SK-N-SH treated with all-trans-retinoic acid at 6 μM for 48 hours (cell line): ENCODE measurements around the gene IL36G.

ENCODE experiments used
- ATAC-seq: fragments of 200-7000 bp; cut with Tn5 transposase; 3 replicates; pipeline ENCODE4 v1.9.1; 2020; ENCODE audit warnings: mild to moderate bottlenecking, moderate library complexity
- ARNTL ChIP-seq: fragments of 450-650 bp; formaldehyde crosslinking; IDR thresholded peaks from 2 replicates; pipeline ENCODE4 v1.5.0; 2020; ENCODE audit warnings: low read depth, mild to moderate bottlenecking, moderate library complexity, borderline replicate concordance
- BACH2 ChIP-seq: fragments of 250-450 bp; sonication (Bioruptor Pico); IDR thresholded peaks from 2 replicates; pipeline ENCODE4 v1.9.0; 2021; ENCODE audit warnings: mild to moderate bottlenecking, borderline replicate concordance
- CREB5 ChIP-seq: fragments of 250-450 bp; sonication (Bioruptor Pico); IDR thresholded peaks from 2 replicates; pipeline ENCODE4 v1.5.1; 2020; ENCODE audit warnings: low read depth, mild to moderate bottlenecking, moderate library complexity
- ESRRG ChIP-seq: fragments of 250-450 bp; sonication (Bioruptor Pico); IDR thresholded peaks from 2 replicates; pipeline ENCODE4 v1.6.1; 2021; ENCODE audit warnings: mild to moderate bottlenecking
- GLIS3 ChIP-seq: fragments of 250-450 bp; sonication (Bioruptor Pico); IDR thresholded peaks from 2 replicates; pipeline ENCODE4 v1.5.0; 2020; ENCODE audit warnings: mild to moderate bottlenecking, moderate library complexity
- ISL1 ChIP-seq: fragments of 250-450 bp; sonication (Bioruptor Pico); IDR thresholded peaks from 2 replicates; pipeline ENCODE4 v2.1.2; 2022; ENCODE audit warnings: mild to moderate bottlenecking, moderate library complexity
- OSR1 ChIP-seq: fragments of 250-450 bp; sonication (Bioruptor Pico); IDR thresholded peaks from 2 replicates; pipeline ENCODE4 v1.8.0; 2022; ENCODE audit warnings: moderate library complexity, mild to moderate bottlenecking, inconsistent platforms
- PATZ1 ChIP-seq: fragments of 250-450 bp; sonication (Bioruptor Pico); IDR thresholded peaks from 2 replicates; pipeline ENCODE4 v1.8.0; 2020; ENCODE audit warnings: mild to moderate bottlenecking, moderate library complexity, borderline replicate concordance
- PPARA ChIP-seq: fragments of 250-450 bp; sonication (Bioruptor Pico); IDR thresholded peaks from 2 replicates; pipeline ENCODE4 v1.5.0; 2020; ENCODE audit warnings: mild to moderate bottlenecking, borderline replicate concordance
- SNAI2 ChIP-seq: fragments of 250-450 bp; sonication (Bioruptor Pico); IDR thresholded peaks from 2 replicates; pipeline ENCODE4 v1.5.0; 2020; ENCODE audit warnings: mild to moderate bottlenecking, moderate library complexity
- TOX ChIP-seq: fragments of 250-450 bp; sonication (Bioruptor Pico); IDR thresholded peaks from 2 replicates; pipeline ENCODE4 v1.8.0; 2021; ENCODE audit warnings: mild to moderate bottlenecking, moderate library complexity, borderline replicate concordance
- ZC3H10 ChIP-seq: fragments of 250-450 bp; sonication (Bioruptor Pico); IDR thresholded peaks from 2 replicates; pipeline ENCODE4 v1.5.1; 2021; ENCODE audit warnings: mild to moderate bottlenecking, moderate library complexity
- ZFP3 ChIP-seq: fragments of 250-450 bp; sonication (Bioruptor Pico); IDR thresholded peaks from 2 replicates; pipeline ENCODE4 v1.5.0; 2020; ENCODE audit warnings: mild to moderate bottlenecking, moderate library complexity
- ZFP30 ChIP-seq: fragments of 450-650 bp; formaldehyde crosslinking; IDR thresholded peaks from 2 replicates; pipeline ENCODE4 v1.5.0; 2022; ENCODE audit warnings: mild to moderate bottlenecking, moderate library complexity
- ZNF565 ChIP-seq: fragments of 450-650 bp; formaldehyde crosslinking; conservative IDR thresholded peaks from 2 replicates; pipeline ENCODE4 v1.5.0; 2020; ENCODE audit warnings: low read depth, mild to moderate bottlenecking, moderate library complexity
- ZNF8 ChIP-seq: fragments of 450-650 bp; formaldehyde crosslinking; IDR thresholded peaks from 2 replicates; pipeline ENCODE4 v1.5.0; 2020; ENCODE audit warnings: mild to moderate bottlenecking, moderate library complexity
- TF ChIP-seq, protein P1 (sequence below): fragments of 250-450 bp; sonication (Bioruptor Pico); IDR thresholded peaks from 2 replicates; pipeline ENCODE4 v1.8.0; 2021; ENCODE audit warnings: low read depth, mild to moderate bottlenecking, moderate library complexity, borderline replicate concordance
- TF ChIP-seq, protein P2 (sequence below): fragments of 250-450 bp; sonication (Bioruptor Pico); IDR thresholded peaks from 2 replicates; pipeline ENCODE4 v1.5.0; 2020; ENCODE audit warnings: mild to moderate bottlenecking, moderate library complexity

IL36G gene

DNA sequence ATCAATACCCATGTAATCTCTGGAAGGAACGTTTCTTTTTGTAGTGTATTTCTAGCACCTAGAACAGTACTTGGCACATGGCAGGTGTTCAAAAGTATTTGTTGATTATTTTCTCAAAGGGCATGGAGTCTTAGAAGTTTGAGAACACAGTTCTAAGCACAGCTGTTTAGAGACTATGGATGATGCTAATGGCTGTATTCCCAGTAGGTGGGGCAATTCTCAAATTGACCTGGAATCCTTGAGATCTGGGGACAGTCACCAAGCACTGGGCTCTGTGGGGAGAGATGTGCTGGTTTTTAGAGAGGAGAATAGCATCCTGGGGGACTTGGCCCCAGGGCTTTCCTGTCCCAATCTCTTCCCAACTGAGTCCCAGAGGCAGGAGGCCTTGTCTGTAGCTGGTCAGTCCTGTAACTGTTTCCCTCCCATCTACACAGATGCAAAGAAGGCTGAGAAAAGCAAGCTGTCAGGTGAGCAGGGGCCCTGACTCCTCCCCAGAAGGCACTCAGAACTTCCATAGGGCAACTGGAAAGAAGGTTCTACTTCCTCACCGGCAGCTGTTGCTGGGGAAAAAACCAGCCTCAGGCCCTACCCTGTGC, 17.5 kb upstream of the IL36G start:
- no peak for TF ChIP-seq PPARA (CRISPR knock-in tag)
- TF ChIP-seq OSR1 (CRISPR knock-in tag) = no peak
- TF ChIP-seq, protein P1, sequence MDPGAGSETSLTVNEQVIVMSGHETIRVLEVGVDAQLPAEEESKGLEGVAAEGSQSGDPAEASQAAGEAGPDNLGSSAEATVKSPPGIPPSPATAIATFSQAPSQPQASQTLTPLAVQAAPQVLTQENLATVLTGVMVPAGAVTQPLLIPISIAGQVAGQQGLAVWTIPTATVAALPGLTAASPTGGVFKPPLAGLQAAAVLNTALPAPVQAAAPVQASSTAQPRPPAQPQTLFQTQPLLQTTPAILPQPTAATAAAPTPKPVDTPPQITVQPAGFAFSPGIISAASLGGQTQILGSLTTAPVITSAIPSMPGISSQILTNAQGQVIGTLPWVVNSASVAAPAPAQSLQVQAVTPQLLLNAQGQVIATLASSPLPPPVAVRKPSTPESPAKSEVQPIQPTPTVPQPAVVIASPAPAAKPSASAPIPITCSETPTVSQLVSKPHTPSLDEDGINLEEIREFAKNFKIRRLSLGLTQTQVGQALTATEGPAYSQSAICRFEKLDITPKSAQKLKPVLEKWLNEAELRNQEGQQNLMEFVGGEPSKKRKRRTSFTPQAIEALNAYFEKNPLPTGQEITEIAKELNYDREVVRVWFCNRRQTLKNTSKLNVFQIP (CRISPR knock-in tag) = no peak
- no peak for TF ChIP-seq GLIS3
- no peak for TF ChIP-seq BACH2 (CRISPR knock-in tag)
- TF ChIP-seq, all 23 proteins: peak for 0

DNA sequence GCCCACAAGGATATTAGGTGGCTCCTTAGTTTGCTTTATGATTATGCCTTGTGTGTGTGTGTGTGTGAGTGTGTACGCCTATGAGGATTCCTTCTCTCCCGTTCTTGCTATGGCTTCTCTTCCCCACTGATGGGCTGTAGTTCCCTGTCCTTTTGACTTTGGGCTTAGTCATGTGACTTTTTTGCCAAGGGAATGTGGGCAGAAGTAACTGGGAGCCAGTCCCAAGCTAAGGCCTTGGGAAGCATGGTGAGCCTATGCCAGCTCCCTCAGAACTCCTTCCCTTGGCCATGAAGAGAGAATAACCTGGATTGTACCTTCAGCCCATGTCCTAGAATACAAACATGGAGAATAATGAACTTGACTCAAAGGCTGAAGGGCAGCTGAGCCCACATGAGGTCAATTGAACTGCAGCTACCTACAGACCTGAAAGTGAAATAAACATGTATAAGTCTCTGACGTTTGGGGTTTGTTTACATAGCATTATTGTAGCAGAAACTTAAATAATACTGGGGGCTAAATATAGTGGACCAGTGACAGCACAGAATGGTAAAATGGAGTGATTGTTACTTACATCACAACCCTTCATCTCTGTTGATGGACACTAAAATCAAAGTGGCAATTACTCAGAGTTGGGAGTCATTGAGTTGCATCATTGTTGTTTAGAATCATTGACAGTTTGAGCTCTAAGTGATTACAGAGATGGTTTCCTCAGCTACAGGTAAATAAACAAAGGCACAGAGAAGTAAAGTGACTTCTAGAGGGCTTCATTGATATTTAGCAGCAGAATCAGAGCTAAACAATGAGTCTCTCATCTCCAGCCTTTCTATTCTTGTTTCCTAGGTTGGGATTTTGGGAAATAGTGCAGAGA, 15.3 kb upstream of the IL36G start:
- ATAC-seq = no peak
- TF ChIP-seq ZNF565 (CRISPR knock-in tag) = no peak
- TF ChIP-seq ESRRG (CRISPR knock-in tag) = no peak
- TF ChIP-seq PATZ1 = no peak
- no peak for TF ChIP-seq ZNF8 (CRISPR knock-in tag)
- no peak for TF ChIP-seq ZFP3 (CRISPR knock-in tag)
- TF ChIP-seq SNAI2 (CRISPR knock-in tag) = no peak
- no peak for TF ChIP-seq ZFP30 (CRISPR knock-in tag)
- no peak for TF ChIP-seq ZC3H10 (CRISPR knock-in tag)
- no peak for TF ChIP-seq TOX
- no peak for TF ChIP-seq OSR1 (CRISPR knock-in tag)
- no peak for TF ChIP-seq ISL1 (CRISPR knock-in tag)
- no peak for TF ChIP-seq PPARA (CRISPR knock-in tag)
- TF ChIP-seq, protein P2, sequence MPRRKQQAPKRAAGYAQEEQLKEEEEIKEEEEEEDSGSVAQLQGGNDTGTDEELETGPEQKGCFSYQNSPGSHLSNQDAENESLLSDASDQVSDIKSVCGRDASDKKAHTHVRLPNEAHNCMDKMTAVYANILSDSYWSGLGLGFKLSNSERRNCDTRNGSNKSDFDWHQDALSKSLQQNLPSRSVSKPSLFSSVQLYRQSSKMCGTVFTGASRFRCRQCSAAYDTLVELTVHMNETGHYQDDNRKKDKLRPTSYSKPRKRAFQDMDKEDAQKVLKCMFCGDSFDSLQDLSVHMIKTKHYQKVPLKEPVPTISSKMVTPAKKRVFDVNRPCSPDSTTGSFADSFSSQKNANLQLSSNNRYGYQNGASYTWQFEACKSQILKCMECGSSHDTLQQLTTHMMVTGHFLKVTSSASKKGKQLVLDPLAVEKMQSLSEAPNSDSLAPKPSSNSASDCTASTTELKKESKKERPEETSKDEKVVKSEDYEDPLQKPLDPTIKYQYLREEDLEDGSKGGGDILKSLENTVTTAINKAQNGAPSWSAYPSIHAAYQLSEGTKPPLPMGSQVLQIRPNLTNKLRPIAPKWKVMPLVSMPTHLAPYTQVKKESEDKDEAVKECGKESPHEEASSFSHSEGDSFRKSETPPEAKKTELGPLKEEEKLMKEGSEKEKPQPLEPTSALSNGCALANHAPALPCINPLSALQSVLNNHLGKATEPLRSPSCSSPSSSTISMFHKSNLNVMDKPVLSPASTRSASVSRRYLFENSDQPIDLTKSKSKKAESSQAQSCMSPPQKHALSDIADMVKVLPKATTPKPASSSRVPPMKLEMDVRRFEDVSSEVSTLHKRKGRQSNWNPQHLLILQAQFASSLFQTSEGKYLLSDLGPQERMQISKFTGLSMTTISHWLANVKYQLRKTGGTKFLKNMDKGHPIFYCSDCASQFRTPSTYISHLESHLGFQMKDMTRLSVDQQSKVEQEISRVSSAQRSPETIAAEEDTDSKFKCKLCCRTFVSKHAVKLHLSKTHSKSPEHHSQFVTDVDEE = no peak
- TF ChIP-seq ARNTL = no peak
- TF ChIP-seq GLIS3 = no peak

More for the DNA sequence above, 17.5 kb upstream of the IL36G start:
- no peak for ATAC-seq

DNA sequence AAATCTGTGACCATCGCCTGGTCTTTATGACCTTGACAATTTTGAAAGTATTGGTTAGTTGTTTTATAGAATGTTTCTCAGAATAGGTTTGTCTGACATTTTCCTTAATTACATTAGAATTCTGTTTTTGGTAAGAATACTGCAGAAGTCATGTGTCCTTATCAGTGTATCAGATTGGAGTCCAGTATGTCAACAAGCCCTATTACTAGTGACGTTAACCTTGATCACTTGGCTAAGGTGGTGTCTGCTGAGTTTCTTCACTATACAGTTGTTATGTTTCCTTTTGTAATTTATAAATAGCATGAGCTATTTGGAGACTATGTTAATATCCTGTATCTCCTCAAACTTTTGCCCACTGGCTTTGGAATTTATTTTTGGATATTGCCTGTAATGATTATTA, 10.8 kb upstream of the IL36G start:
- no peak for TF ChIP-seq PATZ1
- ATAC-seq = no peak

DNA sequence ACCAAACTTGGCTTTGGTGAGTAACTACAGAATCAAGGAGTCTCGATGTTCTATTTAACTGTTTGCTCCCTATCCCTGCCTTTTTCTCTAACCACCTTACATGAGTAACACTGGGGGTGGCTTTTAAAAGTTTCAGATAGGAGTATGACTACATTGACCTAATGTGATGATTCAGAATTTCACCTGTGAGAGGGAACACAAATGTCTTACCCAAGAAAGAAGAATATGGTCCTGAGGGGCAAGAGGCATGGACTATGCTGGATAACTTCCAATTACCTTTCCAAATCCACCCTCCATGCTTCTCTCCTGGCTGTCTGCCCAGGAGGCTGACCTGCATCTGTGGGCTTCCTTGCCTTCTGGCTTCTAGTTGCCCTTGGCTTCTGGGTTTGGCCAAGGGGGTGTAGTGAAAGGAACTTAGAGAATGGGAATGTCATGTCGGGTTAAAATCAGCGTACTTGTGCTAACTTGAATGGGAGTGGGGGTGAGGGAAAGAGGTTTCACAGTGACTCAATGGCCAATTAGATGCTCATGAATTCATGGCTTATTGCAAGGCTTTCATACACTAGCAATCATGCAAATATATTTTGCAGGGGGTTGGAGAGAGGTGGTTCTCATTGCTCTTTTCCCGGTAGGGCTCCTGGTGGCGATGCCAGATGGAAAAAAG, 5.3 kb upstream of the IL36G start:
- ATAC-seq = no peak
- no peak for TF ChIP-seq ESRRG (CRISPR knock-in tag)
- TF ChIP-seq PPARA (CRISPR knock-in tag) = no peak
- no peak for TF ChIP-seq TOX
- TF ChIP-seq ZNF8 (CRISPR knock-in tag) = no peak
- TF ChIP-seq ZFP3 (CRISPR knock-in tag) = no peak
- TF ChIP-seq BACH2 (CRISPR knock-in tag) = no peak
- no peak for TF ChIP-seq ZFP30 (CRISPR knock-in tag)
- TF ChIP-seq CREB5 (CRISPR knock-in tag) = no peak
- TF ChIP-seq, protein P1 (CRISPR knock-in tag) = no peak
- TF ChIP-seq ZNF565 (CRISPR knock-in tag) = no peak
- TF ChIP-seq ARNTL = no peak
- no peak for TF ChIP-seq GLIS3
- TF ChIP-seq SNAI2 (CRISPR knock-in tag) = no peak
- no peak for TF ChIP-seq OSR1 (CRISPR knock-in tag)
- TF ChIP-seq PATZ1 = no peak
